Prostate gland (tissue), 2 donors: ENCODE measurements around the gene MRPS24. TPM values are rescaled to one million over a fixed set of nuclear protein-coding genes. Genes with fewer than 3 reads are reported as not detected.
A peak's percentile ranks its signal among the peaks of the same experiment; 100 is the strongest.
"Not testable (repeated sequence)": the region's sequence is repeated elsewhere in the genome, so short reads cannot be mapped to it uniquely, and the experiment has no call there.

Experiments
- DNase-seq: peaks from one replicate; pipeline ENCODE4 v3.0.0-alpha.2; 2019; ENCODE audit warnings: low spot score
- H3K27ac ChIP-seq, 2 donors: fragments of 200-600 bp; sonication (generic); 2 replicates each; pipeline ENCODE4 v1.5.1; 2017 to 2019
- H3K27me3 ChIP-seq: fragments of 200-600 bp; sonication (generic); replicated peaks from 2 replicates; pipeline ENCODE4 v1.5.1; 2019; ENCODE audit not compliant: insufficient read depth
- H3K36me3 ChIP-seq, 2 donors: fragments of 200-600 bp; sonication (generic); 1 replicate in 1 of 2; 2 replicates in 1 of 2; pipeline versions ENCODE4 v1.5.1 to v1.8.1; 2017 to 2019
- H3K4me1 ChIP-seq: fragments of 200-600 bp; sonication (generic); replicated peaks from 2 replicates; pipeline ENCODE4 v1.5.1; 2019
- H3K4me3 ChIP-seq, 2 donors: fragments of 200-600 bp; sonication (generic); 2 replicates each; pipeline ENCODE4 v1.5.1; 2017 to 2019
- H3K9me3 ChIP-seq: fragments of 200-600 bp; sonication (generic); 2 replicates; pipeline ENCODE4 v1.5.1; 2017
- CTCF ChIP-seq, 4 experiments: fragments of 200-600 bp in 2 of 4; fragments of 450-650 bp in 2 of 4; sonication (generic) in 2 of 4; IDR thresholded peaks; 1 replicate in 3 of 4; 2 replicates in 1 of 4; pipeline ENCODE4 v1.5.1; 2016 to 2019; ENCODE audit warnings: antibody characterized with exemption in 4 of 4, mild to moderate bottlenecking in 2 of 4, moderate library complexity in 2 of 4
- POLR2A ChIP-seq: fragments of 450-650 bp; IDR thresholded peaks from one replicate; pipeline ENCODE4 v1.6.1; 2016; ENCODE audit warnings: antibody characterized with exemption, mild to moderate bottlenecking
- POLR2AphosphoS5 ChIP-seq: sonication (generic); formaldehyde crosslinking; IDR thresholded peaks from one replicate; pipeline ENCODE4 v1.6.1; 2017; ENCODE audit warnings: antibody characterized with exemption
- WGBS: methylation state at CpG from one replicate; pipeline ENCODE4 v1.1.5; 2018; 5-methylcytosine and 5-hydroxymethylcytosine counted together
- intact Hi-C: fragments of 100-400 bp; cut with DNase I; formaldehyde crosslinking; loops from one replicate; pipeline ENCODE4 v1.14.2; 2022
- total RNA-seq, 2 donors: library from RNA; depleted of rRNA; stranded (reverse); fragments of >200 nt; gene quantifications; one replicate each; pipeline ENCODE4 v1.1.0, GENCODE V29; 2016

Gene MRPS24
- total RNA-seq, 2 donors from 2014 or later, result 92.7 to 131 TPM

GRCh38 chr7:43905956-43906330, 36.6 kb upstream of the MRPS24 start:
- Histone ChIP-seq H3K4me1 (no peaks in the 10 kb centered on the region), H3K9me3 (no peaks in the 10 kb centered on the region), H3K27me3 (no peaks in the 10 kb centered on the region), H3K36me3 (no peaks in the 10 kb centered on the region), H3K27ac (peak overlapping the region; percentile 80 to 89), H3K4me3 (peak overlapping the region; percentile 70 to 72)
- intact Hi-C loops, result no loop called here
- no peak for TF ChIP-seq POLR2A
- TF ChIP-seq POLR2AphosphoS5, result no peak
- TF ChIP-seq CTCF (IDR thresholded peaks at IDR 0.05), result no peak
- DNase-seq, result peak; percentile 20
- WGBS, result under 1% methylated on average over 43 of the region's 43 CpGs

GRCh38 chr7:43905209-43905946, 36.1 kb upstream of the MRPS24 start:
- intact Hi-C loops, result no loop called here
- TF ChIP-seq POLR2A (no peak), POLR2AphosphoS5 (no peak), CTCF (IDR thresholded peaks at IDR 0.05) (no peak)
- Histone ChIP-seq H3K36me3 (no peaks in the 10 kb centered on the region), H3K4me1 (no peaks in the 10 kb centered on the region), H3K9me3 (no peaks in the 10 kb centered on the region), H3K4me3 (peak overlapping the region; percentile 70 to 72), H3K27ac (peak overlapping the region; percentile 80 to 89), H3K27me3 (no peaks in the 10 kb centered on the region)
- DNase-seq, result no peak
- WGBS, result 21% methylated on average over 8 of the region's 8 CpGs

GRCh38 chr7:43904533-43905208, 35.4 kb upstream of the MRPS24 start:
- Histone ChIP-seq H3K4me3 (peak overlapping the region in 1 of 2 donors; percentile 72), H3K36me3 (no peaks in the 10 kb centered on the region), H3K4me1 (no peaks in the 10 kb centered on the region), H3K9me3 (no peaks in the 10 kb centered on the region), H3K27ac (peak overlapping the region in 1 of 2 donors; percentile 89), H3K27me3 (no peaks in the 10 kb centered on the region)
- 96% methylated on average over 5 of the region's 5 CpGs for WGBS
- intact Hi-C loops, result no loop called here
- TF ChIP-seq POLR2A, result no peak
- TF ChIP-seq POLR2AphosphoS5, result no peak
- TF ChIP-seq CTCF (IDR thresholded peaks at IDR 0.05), result no peak
- no peak for DNase-seq

GRCh38 chr7:43902542-43903054, 33.3 kb upstream of the MRPS24 start:
- Histone ChIP-seq H3K27me3 (no peaks in the 10 kb centered on the region), H3K27ac (no peak overlapping the region), H3K36me3 (no peaks in the 10 kb centered on the region), H3K9me3 (no peaks in the 10 kb centered on the region), H3K4me3 (no peak overlapping the region), H3K4me1 (no peaks in the 10 kb centered on the region)
- 90% methylated on average over 5 of the region's 5 CpGs for WGBS
- no peak for DNase-seq
- intact Hi-C loops, result no loop called here
- TF ChIP-seq POLR2AphosphoS5, result no peak
- no peak for TF ChIP-seq POLR2A
- no peak for TF ChIP-seq CTCF (IDR thresholded peaks at IDR 0.05)

- DNase-seq, H3K36me3 ChIP-seq, H3K27ac ChIP-seq, H3K4me3 ChIP-seq, H3K27me3 ChIP-seq, H3K9me3 ChIP-seq, intact Hi-C loops, H3K4me1 ChIP-seq: not testable (repeated sequence)
- 95% methylated on average over 2 of the region's 2 CpGs for WGBS
Measured at GRCh38 chr7:43898571-43898970, 29.3 kb upstream of the MRPS24 start.
